Left cardiac atrium (tissue), 4 donors: ENCODE data around the gene ZNF846. TPM values are rescaled to one million over a fixed set of nuclear protein-coding genes. Genes with fewer than 3 reads are reported as not detected.
"Not testable (repeated sequence)": the region's sequence is repeated elsewhere in the genome, so short reads cannot be mapped to it uniquely, and the experiment has no call there.

Experiments
- ATAC-seq, 2 donors: fragments of 200-7000 bp; cut with Tn5 transposase; one replicate each; pipeline ENCODE4 v1.9.1; 2020; ENCODE audit warnings: mild to moderate bottlenecking in 2 of 2, moderate library complexity in 2 of 2
- DNase-seq: peaks from one replicate; pipeline ENCODE4 v3.0.0-alpha.2; 2020
- intact Hi-C, 2 donors: fragments of 100-400 bp; cut with DNase I; formaldehyde crosslinking; loops; one replicate each; pipeline versions ENCODE4 v1.14.1 to v1.15.1; 2022 to 2023
- long read RNA-seq: library from polyadenylated mRNA; unstranded; transcript quantifications from one replicate; pipeline ENCODE4 v2.0.0, GENCODE V29; 2021
- total RNA-seq, 2 donors: library from RNA; stranded (reverse); fragmentation: NEBNext Ultra II Directional; extraction: Animal tissue kit (Norgen Biotek cat#: 25700); gene quantifications; one replicate each; pipeline ENCODE4 v1.2.1, GENCODE V29; 2021
- donor health status: DM: no; HTN: yes; CAD: no.
- donor health status: DM: no; HTN: yes; CAD: no; lungs with severe emphysema.
- donor health status: DM: yes; HTN: yes; CAD: no.
- donor health status: Dilated cardiomyopathy.

Gene ZNF846
- total RNA-seq: 10 to 100 TPM in 1 of 2 donors, 1 to 10 TPM in 1; 8.8 to 12.7 TPM
- long read RNA-seq, partial matches to known transcripts: 0 of 3 reads
- long read RNA-seq, other reads (novel, unspliced or antisense): 1 of 3 reads

DNA sequence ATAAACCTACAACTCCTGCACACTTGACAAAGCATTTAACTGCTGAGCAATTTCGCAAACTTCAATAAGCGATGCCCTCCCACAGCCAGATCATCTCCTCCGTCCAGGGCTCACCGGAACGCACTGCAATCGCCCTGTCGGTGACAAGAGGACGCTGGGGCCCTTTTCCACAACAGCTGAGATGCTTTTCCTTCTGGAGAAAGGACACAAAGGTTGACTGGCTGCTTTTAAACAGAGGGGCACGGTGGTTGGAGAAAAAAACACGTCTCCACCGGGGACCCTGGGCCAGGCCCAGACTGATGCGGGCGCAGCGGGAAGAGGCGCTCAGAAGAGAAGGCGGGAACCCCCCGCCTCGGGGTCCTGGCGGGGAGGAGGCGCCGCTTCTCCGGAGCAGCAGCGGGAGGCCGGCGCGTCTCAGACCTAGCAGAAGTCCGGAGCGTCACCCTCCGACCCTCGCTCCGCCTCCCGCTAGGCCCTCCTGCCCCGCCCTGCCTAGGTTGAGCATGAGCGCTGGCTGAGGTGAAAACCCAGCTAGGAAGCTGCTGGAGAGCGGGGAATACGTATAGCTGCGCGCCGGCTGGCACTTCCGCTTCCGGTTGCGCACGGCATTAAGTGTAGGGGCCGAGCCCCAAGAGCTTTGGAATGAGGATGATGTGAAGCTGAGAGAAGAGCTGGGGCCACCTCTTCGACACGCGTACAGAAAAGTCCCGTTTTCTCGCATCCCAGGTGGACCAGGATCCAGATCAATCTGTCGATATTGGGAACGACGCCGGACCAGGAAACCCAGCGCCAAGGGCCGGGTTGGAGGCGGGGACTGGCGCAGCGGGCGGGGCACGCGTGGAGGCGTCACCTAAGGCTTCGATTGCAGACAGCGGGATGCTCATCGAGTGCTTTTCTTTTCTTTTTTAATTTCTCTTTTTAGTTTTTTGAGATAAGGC, at the start of gene ZNF846:
TSS of gene ZNF846 (minus strand) at position 564 of the 938 bp plus-strand sequence. CDS start 3,788 bp downstream, outside the sequence.
- DNase-seq (peak; percentile 95), ATAC-seq (peak; percentile 98 to 100)
- intact Hi-C loops: loop anchor here in 1 of 2 donors (5.0 kb wide), 1 partner anchor 96 kb away; no protein-coding TSS in a partner anchor

DNA sequence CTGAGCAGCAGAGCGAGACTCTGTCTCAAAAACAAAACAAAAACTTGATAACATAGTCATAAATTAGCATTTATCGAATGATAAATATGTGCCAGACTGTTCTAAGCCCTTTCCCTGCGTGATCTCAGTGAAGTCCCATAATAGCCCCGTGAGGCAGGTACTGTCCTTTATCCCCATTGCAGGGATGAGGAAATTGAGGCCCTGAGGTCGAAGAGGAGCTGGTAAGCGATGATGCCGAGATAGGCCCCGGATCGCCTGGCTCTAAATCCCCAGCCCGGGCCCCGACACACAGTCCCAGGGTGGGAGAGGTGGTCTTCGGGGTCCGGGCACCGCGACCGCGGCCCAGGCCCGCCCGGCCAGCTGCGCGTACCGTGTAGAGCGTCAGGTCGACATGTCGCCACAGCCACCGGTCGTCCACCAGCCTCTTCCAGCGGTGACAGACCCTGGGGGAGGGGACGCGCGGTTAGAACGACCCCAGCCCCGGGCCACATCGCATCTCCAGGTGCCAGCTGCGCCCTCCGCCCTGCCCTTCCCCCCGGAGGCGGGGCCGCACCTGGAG, 49.7 kb upstream of the ZNF846 start:
- ATAC-seq (no peak), DNase-seq (no peak)
- intact Hi-C loops: no loop called here

DNA sequence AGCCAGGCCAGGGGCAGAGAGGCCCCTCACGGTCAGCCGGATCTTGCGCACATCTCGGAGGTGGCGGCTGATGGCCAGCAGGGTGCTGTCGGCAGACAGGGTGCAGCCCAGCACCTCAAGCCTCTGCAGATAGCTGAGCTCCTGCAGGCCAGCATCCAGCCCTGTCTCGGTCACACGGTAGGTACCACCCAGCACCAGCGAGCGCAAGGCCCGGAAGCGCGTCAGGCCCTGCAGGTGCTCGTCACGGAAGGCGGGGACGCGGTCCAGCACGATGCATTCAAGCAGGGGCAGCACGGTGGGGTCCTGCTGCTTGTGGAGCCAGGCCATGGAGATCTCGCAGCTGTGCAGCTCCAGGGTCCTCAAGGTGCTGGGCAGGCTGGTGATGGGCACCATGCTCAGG, 42.6 kb upstream of the ZNF846 start:
- intact Hi-C loops: no loop called here
- DNase-seq: no peak
- ATAC-seq: no peak

DNA sequence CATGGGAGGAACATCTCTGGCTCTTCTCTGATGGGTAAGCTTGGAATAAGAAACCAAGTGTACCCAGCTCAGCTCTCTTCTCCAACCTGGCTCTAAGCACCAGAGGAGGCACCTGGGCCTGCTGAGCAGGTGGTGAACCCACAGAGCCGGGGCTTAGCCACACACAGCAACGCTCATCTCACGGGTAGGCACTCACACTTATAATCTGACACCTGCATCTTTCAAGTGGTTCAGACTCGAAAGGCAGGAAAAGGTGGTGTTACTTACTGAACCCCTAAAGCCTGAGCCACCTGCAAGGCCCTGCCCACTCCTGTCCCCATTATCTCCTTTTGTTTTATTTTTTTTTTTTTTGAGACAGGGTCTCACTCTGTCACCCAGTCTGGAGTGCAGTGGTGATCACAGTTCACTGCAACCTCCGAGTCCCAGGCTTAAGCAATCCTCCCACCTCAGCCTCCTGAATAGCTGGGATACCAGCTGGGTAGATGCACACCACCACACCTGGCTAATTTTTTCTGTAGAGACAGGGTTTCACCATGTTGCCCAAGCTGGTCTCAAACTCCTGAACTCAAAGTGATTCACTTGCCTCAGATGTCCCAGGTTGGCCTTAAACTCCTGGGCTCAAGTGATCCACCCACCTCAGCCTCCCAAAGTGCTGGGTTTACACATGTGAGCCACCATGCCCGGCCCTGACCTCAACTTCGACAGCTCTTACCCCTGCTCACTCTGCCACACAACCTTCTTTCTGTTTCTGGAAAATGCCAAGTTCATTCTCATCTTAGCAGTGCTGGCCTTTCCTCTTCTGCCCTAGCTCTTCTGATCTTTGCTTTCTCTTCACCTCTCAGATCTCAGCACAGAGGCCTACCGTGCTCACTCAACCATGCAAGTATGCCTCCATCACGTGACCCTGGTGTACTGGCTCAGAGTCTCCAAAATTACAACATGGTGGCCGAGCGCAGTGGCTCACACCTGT, 40.6 kb upstream of the ZNF846 start:
- intact Hi-C loops: no loop called here

DNA sequence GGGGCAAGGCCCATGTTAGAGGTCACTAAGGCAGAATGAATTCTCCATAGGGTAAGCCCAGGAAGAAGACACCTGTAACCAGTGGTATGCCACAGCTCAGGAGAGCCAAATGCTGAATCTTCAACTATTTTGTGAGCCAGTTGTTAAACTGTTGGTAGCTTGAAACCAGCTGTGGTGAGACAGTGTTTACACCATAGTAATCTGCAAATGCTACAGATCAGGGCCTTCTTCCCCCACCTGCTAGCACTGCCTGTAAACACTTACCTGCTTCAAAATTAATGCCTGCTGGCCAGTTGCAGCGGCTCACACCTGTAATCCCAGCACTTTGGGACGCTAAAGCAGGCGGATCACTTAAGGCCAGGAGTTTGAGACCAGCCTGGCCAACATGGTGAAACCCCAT, 38.3 kb upstream of the ZNF846 start:
- DNase-seq: no peak
- intact Hi-C loops: no loop called here
- no peak for ATAC-seq

More for the DNA sequence above, 40.6 kb upstream of the ZNF846 start:
- ATAC-seq (peak; percentile 13 to 27), DNase-seq (no peak)

DNA sequence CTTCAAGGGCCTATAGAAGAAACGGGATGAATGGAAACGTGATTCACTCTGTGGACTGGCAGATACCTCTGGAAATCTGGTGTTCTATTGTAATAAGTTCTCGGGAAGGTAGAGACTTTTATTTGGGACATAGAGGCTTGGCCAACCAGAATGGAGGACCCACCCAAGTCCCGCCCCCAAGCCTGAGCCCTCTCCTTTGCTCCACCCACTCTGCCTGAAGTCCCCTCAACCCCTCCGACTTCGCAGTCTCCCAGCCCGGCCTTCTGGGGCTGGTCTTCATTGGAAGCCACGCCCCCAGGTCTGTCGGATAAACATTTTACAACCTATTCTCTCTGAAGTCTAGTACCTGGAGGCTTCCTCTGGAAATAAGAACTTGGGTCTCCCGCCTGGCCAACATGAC, 33.4 kb upstream of the ZNF846 start:
- intact Hi-C loops: no loop called here
- DNase-seq: no peak
- no peak for ATAC-seq

DNA sequence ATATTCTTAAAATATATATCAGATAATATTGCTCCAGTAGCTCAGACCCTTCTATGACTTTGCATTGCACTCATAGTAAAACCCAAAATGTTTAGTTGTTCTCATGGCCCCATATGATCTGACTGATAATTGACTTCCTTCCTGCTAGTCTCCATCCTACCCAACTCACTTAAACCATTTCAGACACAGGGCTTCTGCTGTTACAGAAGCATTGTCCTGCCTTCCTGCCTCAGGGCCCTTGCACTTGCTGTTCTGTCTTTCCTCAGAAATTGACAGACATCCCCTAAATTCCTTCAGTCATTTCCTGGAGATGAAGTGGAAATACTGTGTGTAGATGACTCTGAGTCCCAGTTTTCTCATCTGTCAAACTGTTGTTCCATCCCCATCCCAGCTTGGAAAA, 30.6 kb upstream of the ZNF846 start:
- intact Hi-C loops: loop anchor here in 1 of 2 donors (5.0 to 10.0 kb wide), 3 partner anchors 474 to 662 kb away; partner anchors contain the start of gene ZNF559
- DNase-seq (no peak), ATAC-seq (no peak)

DNA sequence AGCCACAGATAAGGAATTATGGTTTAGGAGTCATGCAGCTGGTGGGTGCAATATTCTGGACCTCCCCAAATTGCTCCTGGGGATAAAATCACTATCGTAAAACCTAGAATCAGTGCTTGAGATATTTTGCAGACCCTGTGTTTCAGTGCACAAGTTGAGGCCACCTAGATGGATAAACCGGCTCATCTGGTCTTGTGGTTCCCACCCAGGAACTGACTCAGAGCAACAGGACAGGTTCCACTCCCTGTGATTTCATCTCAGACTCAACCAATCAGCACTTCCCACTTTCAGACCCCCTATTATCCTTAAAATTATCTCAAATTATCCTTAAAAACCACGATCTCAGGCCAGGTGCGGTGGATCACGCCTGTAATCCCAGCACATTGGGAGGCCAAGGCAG, 29.3 kb upstream of the ZNF846 start:
- DNase-seq (no peak), ATAC-seq (no peak)

DNA sequence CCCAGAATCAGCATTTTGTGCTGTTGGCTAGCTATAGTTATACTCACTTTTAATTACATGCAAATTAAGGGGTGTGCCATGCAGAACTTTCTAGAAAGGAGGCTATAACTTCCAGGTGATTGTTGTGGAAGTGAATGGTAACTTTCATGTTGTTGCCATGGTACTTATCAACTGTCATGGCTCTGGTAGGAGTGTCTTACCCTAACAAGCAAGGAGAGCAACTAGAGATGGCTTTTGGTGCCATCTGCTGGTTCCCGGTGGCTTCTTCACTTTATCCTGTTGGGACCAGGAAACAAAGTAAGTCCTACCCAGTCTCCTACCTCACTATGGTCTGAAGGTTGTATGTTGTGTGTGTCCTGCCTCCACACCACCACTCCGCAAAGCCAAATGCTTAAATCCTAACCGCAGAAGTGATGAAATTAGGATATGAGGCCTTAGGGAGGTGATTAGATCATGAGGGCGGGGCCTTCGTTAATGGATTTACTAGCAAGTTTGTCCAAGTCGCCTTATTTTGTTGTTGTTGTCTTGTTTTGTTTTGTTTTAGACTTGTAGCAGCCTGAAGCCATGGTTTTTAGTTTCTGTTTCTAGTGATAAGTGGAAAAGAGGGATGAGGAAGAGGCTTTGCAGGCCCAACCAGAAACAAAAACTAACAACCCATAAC, 27.7 kb upstream of the ZNF846 start:
- ATAC-seq: peak; percentile 2 to 9
- intact Hi-C loops: loop anchor here in 1 of 2 donors (2.0 to 10.0 kb wide), 4 partner anchors 169 to 659 kb away; partner anchors contain the start of gene ZNF559
- peak; percentile 82 for DNase-seq

More for the DNA sequence above, 29.3 kb upstream of the ZNF846 start:
- intact Hi-C loops: loop anchor here in 1 of 2 donors (2.0 to 10.0 kb wide), 4 partner anchors 171 to 661 kb away; partner anchors contain the start of gene ZNF559

DNA sequence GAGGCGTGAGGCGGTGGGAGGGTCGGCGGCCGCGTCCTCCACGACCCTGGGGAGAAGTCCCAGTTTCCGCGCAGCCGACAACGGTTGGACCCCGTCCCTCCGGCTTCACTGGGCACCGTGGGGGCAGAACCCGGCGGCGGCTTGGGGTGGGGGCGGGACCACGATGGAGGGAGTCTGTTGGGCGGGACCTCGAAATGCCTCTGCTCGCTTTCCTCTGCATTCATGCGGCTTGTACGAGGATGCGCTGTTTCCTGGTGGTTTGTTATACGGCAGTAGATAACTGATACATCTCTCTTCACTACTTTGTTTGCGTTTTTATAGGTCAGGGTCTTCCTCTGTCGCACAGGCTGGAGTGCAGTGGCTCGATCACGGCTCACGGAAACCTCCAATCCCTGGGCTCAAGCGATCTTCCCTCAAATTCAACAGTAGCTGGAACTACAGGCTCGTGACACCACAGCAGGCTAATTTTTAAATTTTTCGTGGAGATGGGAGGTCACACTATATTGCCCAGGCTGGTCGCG, 24.6 kb upstream of the ZNF846 start:
- ATAC-seq: peak in 1 of 2 donors; percentile 39
- DNase-seq: peak; percentile 75
- intact Hi-C loops: loop anchor here (5.0 to 10.0 kb wide), 2 partner anchors 171 to 468 kb away; partner anchors contain the start of genes ZNF559 (in 1 of the 2) and ZNF561 (in 1 of the 2)

DNA sequence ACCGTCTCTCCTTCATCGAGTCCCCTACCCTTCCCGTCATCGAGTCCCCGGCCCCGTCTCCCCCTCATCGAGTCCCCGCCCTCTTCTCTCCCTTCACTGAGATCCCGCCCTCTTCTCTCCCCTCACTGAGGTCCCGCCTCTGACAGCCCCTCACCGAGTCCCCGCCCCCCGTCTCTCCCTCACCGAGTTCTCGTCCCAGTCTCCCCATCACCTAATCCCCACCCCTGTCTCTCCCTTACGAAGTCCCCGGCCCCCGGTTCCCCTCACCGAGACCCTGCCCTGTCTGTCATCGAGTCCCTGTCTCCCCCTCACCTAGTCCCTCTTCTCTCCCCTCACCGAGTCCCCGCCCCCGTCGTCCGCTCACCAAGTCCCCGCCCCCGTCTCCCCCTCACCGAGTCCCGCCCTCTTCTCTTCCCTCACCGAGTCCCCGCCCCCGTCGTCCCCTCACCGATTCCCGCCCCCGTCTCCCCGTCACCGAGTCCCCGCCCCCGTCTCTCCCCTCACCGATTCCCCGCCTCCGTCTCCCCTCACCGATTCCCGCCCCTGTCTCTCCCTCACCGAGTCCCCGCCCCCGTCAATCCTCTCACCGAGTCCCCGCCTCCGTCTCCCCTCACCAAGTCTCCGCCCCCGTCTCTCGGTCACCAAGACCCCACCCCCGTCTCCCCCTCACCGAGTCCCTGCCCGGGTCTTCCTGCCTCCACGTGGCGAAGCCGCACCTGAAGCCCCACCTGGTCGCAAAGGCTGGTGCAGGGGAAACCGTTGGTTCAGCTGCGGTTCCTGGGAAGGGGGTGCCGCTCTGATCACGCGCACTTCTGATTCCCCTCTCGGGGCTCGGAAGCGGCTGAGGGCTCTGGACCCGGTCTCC, 23.9 kb upstream of the ZNF846 start:
- DNase-seq (peak; percentile 95), ATAC-seq (peak; percentile 81 to 82)
- intact Hi-C loops: loop anchor here (5.0 to 10.0 kb wide), 2 partner anchors 170 to 468 kb away; partner anchors contain the start of genes ZNF559 (in 1 of the 2) and ZNF561 (in 1 of the 2)

DNA sequence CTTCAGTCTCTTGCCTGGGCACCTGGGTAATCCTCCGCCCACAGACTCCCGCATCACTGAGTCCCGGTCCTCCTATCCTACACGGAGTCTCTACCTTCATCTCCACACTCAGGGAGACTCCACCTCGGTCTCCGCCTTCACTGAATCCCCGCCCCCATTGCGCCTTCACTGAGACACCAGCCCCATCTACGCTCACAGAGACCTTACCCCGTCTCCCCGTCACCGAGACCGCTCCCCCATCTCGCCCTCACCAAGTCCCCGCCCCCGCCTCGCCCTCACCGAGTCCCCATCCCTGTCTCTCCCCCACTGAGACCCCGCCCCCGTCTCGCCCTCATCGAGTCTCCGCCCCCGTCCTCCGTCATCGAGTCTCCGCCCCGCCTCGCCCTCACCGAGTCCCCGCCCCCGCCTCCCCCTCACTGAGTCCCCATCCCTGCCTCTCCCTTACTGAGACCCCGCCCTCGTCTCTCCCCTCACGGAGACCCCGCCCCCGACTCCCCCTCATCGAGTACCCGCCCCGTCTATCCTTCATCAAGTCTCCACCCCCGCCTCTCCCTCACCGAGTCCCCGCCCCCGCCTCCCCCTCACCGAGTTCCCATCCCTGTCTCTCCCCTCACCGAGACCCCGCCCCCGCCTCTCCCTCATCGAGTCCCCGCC, 23.1 kb upstream of the ZNF846 start:
- intact Hi-C loops: loop anchor here (5.0 to 10.0 kb wide), 2 partner anchors 169 to 467 kb away; partner anchors contain the start of genes ZNF559 (in 1 of the 2) and ZNF561 (in 1 of the 2)
- DNase-seq (peak; percentile 97), ATAC-seq (peak; percentile 79 to 84)

DNA sequence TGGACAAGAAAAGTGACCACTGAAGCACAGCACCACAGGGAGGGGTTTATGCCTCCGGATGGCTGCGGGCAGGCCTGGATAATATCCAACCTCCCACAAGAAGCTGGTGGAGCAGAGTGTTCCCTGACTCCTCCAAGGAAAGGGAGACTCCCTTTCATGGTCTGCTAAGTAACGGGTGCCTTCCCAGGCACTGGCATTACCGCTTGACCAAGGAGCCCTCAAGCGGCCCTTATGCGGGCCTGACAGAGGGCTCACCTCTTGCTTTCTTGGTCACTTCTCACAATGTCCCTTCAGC, 22.5 kb upstream of the ZNF846 start:
- intact Hi-C loops: loop anchor here (5.0 to 10.0 kb wide), 2 partner anchors 169 to 466 kb away; partner anchors contain the start of genes ZNF559 (in 1 of the 2) and ZNF561 (in 1 of the 2)
- ATAC-seq, DNase-seq: not testable (repeated sequence)

DNA sequence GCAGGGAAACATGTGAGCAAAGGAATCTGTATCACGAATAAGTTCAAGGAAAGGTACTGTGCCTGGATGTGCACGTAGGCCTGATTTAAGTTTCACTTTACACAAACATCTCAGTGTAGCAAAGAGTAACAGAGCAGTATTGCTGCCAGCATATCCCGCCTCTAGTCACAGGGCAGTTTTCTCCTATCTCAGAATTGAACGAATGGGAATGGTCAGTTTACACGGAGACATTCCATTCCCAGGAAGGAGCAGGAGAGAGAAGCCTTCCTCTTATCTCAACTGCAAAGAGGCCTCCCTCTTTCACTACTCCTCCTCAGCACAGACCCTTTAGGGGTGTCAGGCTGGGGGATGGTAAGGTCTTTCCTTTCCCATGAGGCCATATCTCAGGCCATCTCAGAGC, 21.0 kb upstream of the ZNF846 start:
- ATAC-seq, intact Hi-C loops, DNase-seq: not testable (repeated sequence)

DNA sequence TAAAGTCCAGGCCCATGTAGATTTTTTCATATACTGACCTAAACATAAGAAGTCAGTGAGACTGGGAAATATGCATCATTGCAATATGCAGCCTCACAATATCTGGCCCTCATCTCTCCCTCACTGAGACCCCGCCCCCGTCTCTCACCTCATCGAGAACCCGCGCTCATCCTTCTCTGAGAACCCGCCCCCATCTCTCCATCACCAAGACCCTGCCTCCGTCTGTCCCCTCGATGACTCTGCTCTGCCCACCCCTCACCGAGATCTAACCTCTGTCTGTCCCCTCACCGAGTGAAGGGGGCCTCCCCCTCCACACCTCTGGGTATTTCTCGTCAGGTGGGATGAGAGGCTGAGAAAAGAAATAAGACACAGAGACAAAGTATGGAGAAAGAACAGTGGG, 20.5 kb upstream of the ZNF846 start:
- intact Hi-C loops: no loop called here
- DNase-seq: no peak
- no peak for ATAC-seq

DNA sequence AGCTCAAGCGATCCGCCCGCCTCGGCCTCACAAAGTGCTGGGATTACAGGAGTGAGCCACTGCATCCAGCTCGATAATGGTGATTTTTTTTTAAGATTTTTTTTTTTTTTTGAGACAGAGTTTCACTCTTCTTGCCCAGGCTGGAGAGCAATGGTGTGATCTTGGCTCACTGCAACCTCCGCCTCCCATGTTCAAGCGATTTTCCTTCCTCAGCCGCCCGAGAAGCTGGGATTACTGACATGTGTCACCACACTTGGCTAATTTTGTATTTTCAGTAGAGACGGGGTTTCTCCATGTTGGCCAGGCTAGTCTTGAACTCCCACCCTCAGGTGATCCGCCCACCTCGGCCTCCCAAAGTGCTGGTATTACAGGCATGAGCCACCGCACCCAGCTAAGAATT, 20.1 kb upstream of the ZNF846 start:
- intact Hi-C loops, DNase-seq, ATAC-seq: not testable (repeated sequence)
